ENCODE results near the gene CCNQ. TPM values are rescaled to one million over a fixed set of nuclear protein-coding genes. Genes with fewer than 3 reads are reported as not detected.

CCNQ gene
- total and polyA plus RNA-seq, 2 of the 8 experiments (the other 6 are each of a cell fraction or from before 2014, with no cell fraction given) = 16.6 to 32.1 TPM

GRCh38 chrX:153642051-153642654 lies 43.2 kb upstream of the CCNQ start:
- Histone ChIP-seq H4K91ac (replicated peaks; ENCODE audit: insufficient read length, low read length) (no peak overlapping the region), H2BK20ac (ENCODE audit: low read length) (no peak overlapping the region), H2BK15ac (ENCODE audit: low read length) (no peak overlapping the region), H3K4me2 (ENCODE audit: insufficient read depth in 1 of 2, low read depth in 2 of 2, low read length in 2 of 2) (peak overlapping the region; percentile 74 to 89), H3K9me3 (ENCODE audit: insufficient read depth in 2 of 2, low read depth in 1 of 2, low read length in 1 of 2) (no peaks in the 10 kb centered on the region; a peak in 1 of 4 replicates), H2AFZ (ENCODE audit: low read length) (no peak overlapping the region), H2BK120ac (replicated peaks; ENCODE audit: low read depth, low read length) (no peak overlapping the region), H3K79me1 (ENCODE audit: low read depth, low read length) (no peaks in the 10 kb centered on the region), H3K23me2 (ENCODE audit: low read depth, low read length) (peaks cover 7% of the 10 kb centered on the region; the same call in 1 of the 2 replicates), H3K4me1 (replicated peaks in 1 of 4; ENCODE audit: control insufficient read depth in 3 of 4, insufficient read depth in 4 of 4, low read length in 3 of 4) (peaks cover 0 to 18% (median 8%) of the 10 kb centered on the region in 4 experiments; a peak in 5 of 7 replicates), H3K36me3 (ENCODE audit: control insufficient read depth in 2 of 4, insufficient read depth in 4 of 4, low read length in 3 of 4) (no peaks in the 10 kb centered on the region), H2BK5ac (ENCODE audit: low read depth, low read length) (no peak overlapping the region), H2BK12ac (ENCODE audit: low read depth, low read length) (no peak overlapping the region), H3K23ac (ENCODE audit: insufficient read length) (no peak overlapping the region), H3K56ac (replicated peaks; ENCODE audit: insufficient read length, low read depth, low read length) (no peak overlapping the region), H4K20me1 (replicated peaks in 1 of 2; ENCODE audit: control insufficient read depth in 1 of 2, insufficient read depth in 2 of 2, low read length in 2 of 2) (peaks cover 0 to 12% of the 10 kb centered on the region in 2 experiments), H2AK5ac (ENCODE audit: low read depth, low read length) (no peak overlapping the region), H3K4ac (replicated peaks; ENCODE audit: insufficient read length, low read depth, low read length) (no peak overlapping the region), H3K27ac (ENCODE audit: low read depth, low read length) (no peak overlapping the region), H3K4me3 (ENCODE audit: extremely low read depth in 1 of 4, insufficient read depth in 2 of 4, low read depth in 3 of 4, low read length in 4 of 4) (peak overlapping the region in 2 of 4 experiments; percentile 10 to 57; a peak in 4 of 8 replicates), H3K18ac (ENCODE audit: extremely low read depth, low read length) (no peak overlapping the region), H3K14ac (ENCODE audit: insufficient read length) (no peak overlapping the region), H4K5ac (ENCODE audit: insufficient read length, low read depth, low read length) (no peak overlapping the region), H3K79me2 (ENCODE audit: control insufficient read depth in 1 of 2, insufficient read depth in 2 of 2, low read length in 2 of 2) (no peaks in the 10 kb centered on the region), H3K9ac (replicated peaks in 1 of 4; ENCODE audit: extremely low read depth in 1 of 4, low read depth in 3 of 4, low read length in 3 of 4) (no peak overlapping the region), H3K27me3 (replicated peaks in 1 of 4; ENCODE audit: control insufficient read depth in 3 of 4, extremely low read depth in 1 of 4, insufficient read depth in 3 of 4, low read length in 3 of 4) (peaks cover 50 to 64% (median 62%) of the 10 kb centered on the region in 4 experiments), H4K8ac (ENCODE audit: extremely low read depth, insufficient read depth, low read length) (no peak overlapping the region)
- TF ChIP-seq RAD21 (IDR thresholded peaks at IDR 0.05 in 1 of 2, conservative IDR thresholded peaks at IDR 0.05 in 1 of 2; ENCODE audit: low read depth in 2 of 2, low read length in 2 of 2) = no peak
- TF ChIP-seq KDM4A (IDR thresholded peaks at IDR 0.05; ENCODE audit: low read depth, low read length, severe bottlenecking) = peak; percentile 18
- TF ChIP-seq GTF2F1 (IDR thresholded peaks at IDR 0.05; ENCODE audit: borderline replicate concordance, low read depth, low read length) = no peak
- no peak for TF ChIP-seq POU5F1 (IDR thresholded peaks at IDR 0.05; ENCODE audit: low read depth, low read length)
- FAIRE-seq (no peak), DNase-seq (ENCODE audit: low read depth in 1 of 2, low spot score in 2 of 2) (peak in 1 of 2 experiments; percentile 53)
- ChIA-PET POLR2A (ENCODE audit: partially characterized antibody) (no interaction called here), CTCF (ENCODE audit: partially characterized antibody) (interaction anchor here (0.6 to 21.6 kb wide), 5 partner anchors 16 to 118 kb away, joined by 3 to 408 read pairs (median 4); partner anchors contain the start of gene DUSP9)
- 7% methylated on average over 10 of the region's 62 CpGs; no CpG with 5 or more reads in 1 of the 2 experiments for WGBS, 2 experiments (ENCODE audit: extremely low coverage in 1 of 2, insufficient coverage in 1 of 2, insufficient read length in 1 of 2, insufficient replicate concordance in 2 of 2, low coverage in 1 of 2, low lambda C conversion rate in 2 of 2, missing lambda C conversion rate in 1 of 2)

Measured in H1 (cell line).